Ascending aorta (tissue), 2 donors: ENCODE measurements around the gene TMA7. TPM values are rescaled to one million over a fixed set of nuclear protein-coding genes. Genes with fewer than 3 reads are reported as not detected.

ENCODE experiments used
- DNase-seq, 2 donors: peaks; one replicate each; pipeline ENCODE4 v3.0.0-alpha.2; 2019; ENCODE audit warnings: low spot score in 2 of 2
- H3K27ac ChIP-seq, 2 donors: fragments of 200-600 bp; sonication (generic); one replicate each; pipeline ENCODE4 v1.5.1; 2016 to 2017; ENCODE audit warnings: mild to moderate bottlenecking in 1 of 2
- H3K27me3 ChIP-seq: fragments of 200-600 bp; sonication (generic); one replicate; pipeline ENCODE4 v1.5.1; 2017
- H3K36me3 ChIP-seq, 2 donors: fragments of 200-600 bp; sonication (generic); one replicate each; pipeline ENCODE4 v1.5.1; 2016
- H3K4me1 ChIP-seq, 2 donors: fragments of 200-600 bp; sonication (generic); one replicate each; pipeline ENCODE4 v1.5.1; 2016 to 2017; ENCODE audit warnings: mild to moderate bottlenecking in 1 of 2
- H3K4me3 ChIP-seq, 2 donors: fragments of 200-600 bp; sonication (generic); one replicate each; pipeline ENCODE4 v1.5.1; 2016 to 2017; ENCODE audit warnings: mild to moderate bottlenecking in 1 of 2
- H3K9me3 ChIP-seq, 2 donors: fragments of 200-600 bp; sonication (generic); one replicate each; pipeline ENCODE4 v1.5.1; 2016
- CTCF ChIP-seq, 3 experiments: fragments of 200-600 bp in 2 of 3; fragments of 450-650 bp in 1 of 3; sonication (generic) in 2 of 3; IDR thresholded peaks; one replicate each; pipeline ENCODE4 v1.5.1; 2016 to 2019; ENCODE audit warnings: antibody characterized with exemption in 3 of 3, mild to moderate bottlenecking in 1 of 3, moderate library complexity in 1 of 3
- intact Hi-C: fragments of 100-400 bp; cut with DNase I; formaldehyde crosslinking; loops from one replicate; pipeline ENCODE4 v1.15.1; 2023
- total RNA-seq: library from RNA; depleted of rRNA; stranded (reverse); fragments of >200 nt; gene quantifications from one replicate; pipeline ENCODE4 v1.1.0, GENCODE V29; 2016

The TMA7 gene
- total RNA-seq, 1 donor from 2014 or later: 142 TPM

- Histone ChIP-seq H3K27me3 (no peaks in the 10 kb centered on the region), H3K9me3 (no peaks in the 10 kb centered on the region), H3K4me1 (no peaks in the 10 kb centered on the region), H3K4me3 (no peak overlapping the region), H3K27ac (no peak overlapping the region), H3K36me3 (peaks cover 17 to 34% of the 10 kb centered on the region in 2 donors)
- no peak for TF ChIP-seq CTCF (IDR thresholded peaks at IDR 0.05)
- DNase-seq: no peak
- intact Hi-C loops: no loop called here
Observed at GRCh38 chr3:48492461-48493202, 52.6 kb downstream of the TMA7 start.

GRCh38 chr3:48493203-48493501 lies 53.1 kb downstream of the TMA7 start:
- H3K4me3 ChIP-seq: no peak overlapping the region
- H3K9me3 ChIP-seq: no peaks in the 10 kb centered on the region
- H3K27ac ChIP-seq: no peak overlapping the region
- intact Hi-C loops: no loop called here
- H3K36me3 ChIP-seq: peaks cover 20 to 38% of the 10 kb centered on the region in 2 donors
- no peaks in the 10 kb centered on the region for H3K4me1 ChIP-seq
- no peaks in the 10 kb centered on the region for H3K27me3 ChIP-seq
- no peak for DNase-seq
- no peak for TF ChIP-seq CTCF (IDR thresholded peaks at IDR 0.05)

Other genes with a start within 250 kb of the TMA7 start
- not detected for gene CAMP, start 216.8 kb upstream of the TMA7 start, total RNA-seq
- 3.7 TPM for gene ZNF589, start 199.2 kb upstream of the TMA7 start, total RNA-seq
- 11.0 TPM for gene NME6, start 138.9 kb upstream of the TMA7 start, total RNA-seq
- not detected for gene SPINK8, start 106.6 kb upstream of the TMA7 start, total RNA-seq
- gene FBXW12, start 68.0 kb upstream of the TMA7 start, total RNA-seq: not detected
- 160 TPM for gene PLXNB1, start 10.2 kb upstream of the TMA7 start, total RNA-seq
- 19.3 TPM for gene CCDC51, start 138 bp upstream of the TMA7 start, total RNA-seq
- gene ATRIP, start 6.5 kb downstream of the TMA7 start, total RNA-seq: 9.0 TPM
- 218 TPM for gene SHISA5, start 63.9 kb downstream of the TMA7 start, total RNA-seq
- gene PFKFB4, start 116.5 kb downstream of the TMA7 start, total RNA-seq: 3.7 TPM
- not detected for gene UCN2, start 123.5 kb downstream of the TMA7 start, total RNA-seq
- 22.2 TPM for gene COL7A1, start 155.1 kb downstream of the TMA7 start, total RNA-seq
- 193 TPM for gene UQCRC1, start 169.4 kb downstream of the TMA7 start, total RNA-seq
- not detected for gene TMEM89, start 181.5 kb downstream of the TMA7 start, total RNA-seq
- gene SLC26A6, start 195.2 kb downstream of the TMA7 start, total RNA-seq: 28.1 TPM
- 2.6 TPM for gene CELSR3, start 222.6 kb downstream of the TMA7 start, total RNA-seq
- 102 TPM for gene NCKIPSD, start 245.7 kb downstream of the TMA7 start, total RNA-seq